H1 (cell line): ENCODE measurements around the gene BICDL1. TPM values are rescaled to one million over a fixed set of nuclear protein-coding genes. Genes with fewer than 3 reads are reported as not detected.

Source experiments
- CTCF ChIA-PET: fragments of 300-600 bp; sonication (Branson Sonifier 250); formaldehyde crosslinking; loops from one replicate; lab custom pipeline; 2021; ENCODE audit not compliant: partially characterized antibody; lab: Charles Lee
- POLR2A ChIA-PET: fragments of 300-600 bp; sonication (Branson Sonifier 250); formaldehyde crosslinking; loops from one replicate; lab custom pipeline; 2021; ENCODE audit warnings: inconsistent platforms; ENCODE audit not compliant: partially characterized antibody; lab: Charles Lee
- DNase-seq, 2 experiments: peaks; one replicate each; pipeline versions ENCODE4 v3.0.0 to v3.0.0-alpha.2; 2010 to 2022; ENCODE audit warnings: low spot score in 2 of 2, low read depth in 1 of 2, mixed read lengths in 1 of 2
- FAIRE-seq: peaks from 2 replicates; lab custom pipeline; 2011; peaks lifted over from hg19 to GRCh38; lab: Jason Lieb, UNC
- H2AFZ ChIP-seq: 2 replicates; pipeline ENCODE4 v1.8.1; 2012; ENCODE audit warnings: low read length, inconsistent platforms
- H2AK5ac ChIP-seq: 2 replicates; pipeline ENCODE4 v1.6.1; 2013; ENCODE audit warnings: low read depth, low read length
- H2BK120ac ChIP-seq: replicated peaks from 2 replicates; pipeline ENCODE3; 2013; ENCODE audit warnings: low read depth, low read length, inconsistent platforms
- H2BK12ac ChIP-seq: 2 replicates; pipeline ENCODE4 v1.6.1; 2013; ENCODE audit warnings: low read depth, low read length
- H2BK15ac ChIP-seq: 2 replicates; pipeline ENCODE4 v1.6.1; 2013; ENCODE audit warnings: low read length
- H2BK20ac ChIP-seq: 2 replicates; pipeline ENCODE4 v1.6.1; 2013; ENCODE audit warnings: low read length
- H2BK5ac ChIP-seq: 2 replicates; pipeline ENCODE4 v1.6.1; 2013; ENCODE audit warnings: low read depth, low read length
- H3K14ac ChIP-seq: 2 replicates; pipeline ENCODE4 v1.6.1; 2013; ENCODE audit warnings: inconsistent platforms; ENCODE audit not compliant: insufficient read length
- H3K18ac ChIP-seq: 2 replicates; pipeline ENCODE4 v1.6.1; 2013; ENCODE audit warnings: low read length; ENCODE audit errors: extremely low read depth
- H3K23ac ChIP-seq: 2 replicates; pipeline ENCODE4 v1.6.1; 2013; ENCODE audit warnings: inconsistent platforms; ENCODE audit not compliant: insufficient read length
- H3K23me2 ChIP-seq: 2 replicates; pipeline ENCODE4 v1.6.1; 2013; ENCODE audit warnings: low read depth, low read length
- H3K27ac ChIP-seq: 2 replicates; pipeline ENCODE4 v1.6.1; 2011; ENCODE audit warnings: low read depth, low read length, inconsistent platforms
- H3K27me3 ChIP-seq, 4 experiments: replicated peaks in 1 of 4; 1 replicate in 1 of 4; 2 replicates in 3 of 4; pipeline versions ENCODE4 v1.6.1 to v1.8.1; 2011 to 2013; ENCODE audit warnings: low read length in 3 of 4, mild to moderate bottlenecking in 3 of 4, inconsistent platforms in 2 of 4, mixed read lengths in 2 of 4, moderate library complexity in 1 of 4; ENCODE audit not compliant: control insufficient read depth in 3 of 4, insufficient read depth in 3 of 4; ENCODE audit errors: extremely low read depth in 1 of 4
- H3K36me3 ChIP-seq, 4 experiments: 2 replicates each; pipeline versions ENCODE4 v1.6.1 to v1.8.1; 2011 to 2013; ENCODE audit warnings: mild to moderate bottlenecking in 4 of 4, low read length in 3 of 4, moderate library complexity in 2 of 4, control low read depth in 1 of 4, inconsistent platforms in 1 of 4; ENCODE audit not compliant: insufficient read depth in 4 of 4, control insufficient read depth in 2 of 4
- H3K4ac ChIP-seq: replicated peaks from 2 replicates; pipeline ENCODE3; 2013; ENCODE audit warnings: low read length, low read depth, mixed read lengths, inconsistent platforms; ENCODE audit not compliant: insufficient read length
- H3K4me1 ChIP-seq, 4 experiments: replicated peaks in 1 of 4; 1 replicate in 1 of 4; 2 replicates in 3 of 4; pipeline versions ENCODE4 v1.6.1 to v1.8.1; 2011 to 2013; ENCODE audit warnings: low read length in 3 of 4, inconsistent platforms in 2 of 4, mixed read lengths in 1 of 4; ENCODE audit not compliant: insufficient read depth in 4 of 4, control insufficient read depth in 3 of 4
- H3K4me2 ChIP-seq, 2 experiments: 2 replicates each; pipeline versions ENCODE4 v1.6.1 to v1.8.1; 2011 to 2013; ENCODE audit warnings: low read depth in 2 of 2, low read length in 2 of 2, control low read depth in 1 of 2, inconsistent platforms in 1 of 2, mild to moderate bottlenecking in 1 of 2; ENCODE audit not compliant: insufficient read depth in 1 of 2
- H3K4me3 ChIP-seq, 4 experiments: fragments of 200-600, 300-600 bp in 1 of 4; sonication (generic), shearing (Covaris generic), sonication (Bioruptor Twin) in 1 of 4; 2 replicates each; pipeline versions ENCODE4 v1.5.1 to v1.8.1; 2011 to 2016; ENCODE audit warnings: low read length in 4 of 4, low read depth in 3 of 4, control low read depth in 2 of 4, inconsistent platforms in 2 of 4, mild to moderate bottlenecking in 2 of 4, mixed read lengths in 1 of 4, moderate library complexity in 1 of 4; ENCODE audit not compliant: insufficient read depth in 2 of 4; ENCODE audit errors: extremely low read depth in 1 of 4
- H3K56ac ChIP-seq: replicated peaks from 2 replicates; pipeline ENCODE3; 2013; ENCODE audit warnings: low read depth, mild to moderate bottlenecking, mixed read lengths, low read length, inconsistent platforms; ENCODE audit not compliant: insufficient read length
- H3K79me1 ChIP-seq: 2 replicates; pipeline ENCODE4 v1.6.1; 2013; ENCODE audit warnings: low read depth, low read length, control low read depth
- H3K79me2 ChIP-seq, 2 experiments: 2 replicates each; pipeline versions ENCODE4 v1.6.1 to v1.8.1; 2012 to 2013; ENCODE audit warnings: low read length in 2 of 2, mild to moderate bottlenecking in 2 of 2, inconsistent platforms in 1 of 2; ENCODE audit not compliant: insufficient read depth in 2 of 2, control insufficient read depth in 1 of 2
- H3K9ac ChIP-seq, 4 experiments: replicated peaks in 1 of 4; 1 replicate in 1 of 4; 2 replicates in 3 of 4; pipeline versions ENCODE4 v1.6.1 to v1.8.1; 2011 to 2013; ENCODE audit warnings: low read depth in 3 of 4, low read length in 3 of 4, control low read depth in 2 of 4, mild to moderate bottlenecking in 2 of 4, moderate library complexity in 2 of 4, inconsistent platforms in 1 of 4; ENCODE audit errors: extremely low read depth in 1 of 4
- H3K9me3 ChIP-seq, 2 experiments: 2 replicates each; pipeline versions ENCODE4 v1.6.1 to v1.8.1; 2012 to 2013; ENCODE audit warnings: mild to moderate bottlenecking in 2 of 2, moderate library complexity in 2 of 2, control low read depth in 1 of 2, inconsistent platforms in 1 of 2, low read depth in 1 of 2, low read length in 1 of 2, mixed read lengths in 1 of 2; ENCODE audit not compliant: insufficient read depth in 2 of 2
- H4K20me1 ChIP-seq, 2 experiments: replicated peaks in 1 of 2; 2 replicates each; pipeline versions ENCODE3 to v1.8.1; 2011 to 2013; ENCODE audit warnings: inconsistent platforms in 2 of 2, low read length in 2 of 2, mild to moderate bottlenecking in 1 of 2; ENCODE audit not compliant: insufficient read depth in 2 of 2, control insufficient read depth in 1 of 2
- H4K5ac ChIP-seq: 2 replicates; pipeline ENCODE4 v1.6.1; 2013; ENCODE audit warnings: low read length, low read depth, mixed read lengths, inconsistent platforms; ENCODE audit not compliant: insufficient read length
- H4K8ac ChIP-seq: 2 replicates; pipeline ENCODE4 v1.8.0; 2013; ENCODE audit warnings: mild to moderate bottlenecking, moderate library complexity, low read length, inconsistent platforms; ENCODE audit not compliant: insufficient read depth; ENCODE audit errors: extremely low read depth
- H4K91ac ChIP-seq: replicated peaks from 2 replicates; pipeline ENCODE3; 2013; ENCODE audit warnings: low read length, mixed read lengths, inconsistent platforms; ENCODE audit not compliant: insufficient read length
- CBX8 ChIP-seq: fragments of 300-800, 300-1000 bp; sonication (generic); IDR thresholded peaks from 2 replicates; pipeline ENCODE4 v1.7.1; 2016; ENCODE audit warnings: low read depth, low read length, borderline replicate concordance
- CTCF ChIP-seq, 3 experiments: IDR thresholded peaks; 1 replicate in 2 of 3; 2 replicates in 1 of 3; pipeline versions ENCODE4 v1.5.1 to v1.6.1; 2011; ENCODE audit warnings: low read length in 3 of 3, mild to moderate bottlenecking in 3 of 3, inconsistent platforms in 2 of 3, low read depth in 1 of 3, moderate library complexity in 1 of 3; ENCODE audit not compliant: insufficient read depth in 1 of 3; ENCODE audit errors: control extremely low read depth in 1 of 3
- WGBS, 2 experiments: shearing (Covaris generic) in 1 of 2; methylation state at CpG; one replicate each; pipeline versions ENCODE4 v1.1.6 to v1.1.7; 2013 to 2015; ENCODE audit warnings: low lambda C conversion rate in 2 of 2, mixed read lengths in 2 of 2, inconsistent platforms in 1 of 2, low coverage in 1 of 2, missing lambda C conversion rate in 1 of 2; ENCODE audit not compliant: insufficient replicate concordance in 2 of 2, insufficient coverage in 1 of 2, insufficient read length in 1 of 2; ENCODE audit errors: extremely low coverage in 1 of 2, missing lambda C conversion rate in 1 of 2; 5-methylcytosine and 5-hydroxymethylcytosine counted together
- polyA plus RNA-seq, 7 experiments: library from polyadenylated mRNA; depleted of rRNA in 3 of 7; stranded (reverse) in 5 of 7; unstranded in 2 of 7; fragments of >200 nt in 5 of 7; fragments of 200-250 nt in 2 of 7; gene quantifications; 1 replicate in 5 of 7; 2 replicates in 1 of 7; 4 replicates in 1 of 7; pipeline versions ENCODE4 v1.2.1 to v1.2.3, GENCODE V29; 2011 to 2013; ENCODE audit warnings: missing spikeins in 2 of 7, mixed read lengths in 2 of 7
- total RNA-seq: library from RNA; stranded (reverse); fragmentation: NEBNext Ultra II Directional; extraction: Animal tissue kit (Norgen Biotek cat#: 25700); gene quantifications from 2 replicates; pipeline ENCODE4 v1.2.1, GENCODE V29; 2021

The BICDL1 gene
- total and polyA plus RNA-seq, 2 of the 8 experiments (the other 6 are each of a cell fraction or from before 2014, with no cell fraction given) = 17.2 to 25.9 TPM

GRCh38 chr12:119956047-119956446 lies 33.0 kb upstream of the BICDL1 start:
- Histone ChIP-seq H2BK120ac (no peak overlapping the region), H2BK5ac (no peak overlapping the region), H3K4me1 (no peaks in the 10 kb centered on the region), H3K4ac (no peak overlapping the region), H3K79me1 (no peaks in the 10 kb centered on the region), H3K56ac (no peak overlapping the region), H3K36me3 (no peaks in the 10 kb centered on the region), H2AK5ac (no peak overlapping the region), H3K9me3 (peaks cover 0 to 4% of the 10 kb centered on the region in 2 experiments; a peak in 2 of 4 replicates), H3K14ac (no peak overlapping the region), H3K79me2 (no peaks in the 10 kb centered on the region), H2BK20ac (no peak overlapping the region), H4K91ac (no peak overlapping the region), H3K9ac (no peak overlapping the region), H2BK12ac (no peak overlapping the region), H4K8ac (no peak overlapping the region), H3K27ac (no peak overlapping the region), H3K27me3 (no peaks in the 10 kb centered on the region), H4K20me1 (no peaks in the 10 kb centered on the region), H3K23me2 (no peaks in the 10 kb centered on the region), H3K4me2 (no peak overlapping the region), H2AFZ (no peak overlapping the region), H4K5ac (no peak overlapping the region), H3K4me3 (no peak overlapping the region), H3K23ac (no peak overlapping the region), H2BK15ac (no peak overlapping the region), H3K18ac (no peak overlapping the region)
- CTCF ChIA-PET = interaction anchor here (0.8 kb wide), 1 partner anchor 11 kb away, joined by 3 read pairs; no protein-coding TSS in a partner anchor
- FAIRE-seq = no peak
- POLR2A ChIA-PET = no interaction called here
- 87% methylated on average over 3 of the region's 3 CpGs; no CpG with 5 or more reads in 1 of the 2 experiments for WGBS, 2 experiments
- no peak for TF ChIP-seq CBX8
- peak in 2 of 3 experiments; percentile 19; a peak in 2 of 4 replicates for TF ChIP-seq CTCF (IDR thresholded peaks at IDR 0.05; ENCODE audit: control extremely low read depth in 1 of 3, insufficient read depth in 1 of 3, low read depth in 1 of 3, low read length in 3 of 3)
- no peak for DNase-seq
